ENCODE measurements around the gene LRRC8A. TPM values are rescaled to one million over a fixed set of nuclear protein-coding genes. Genes with fewer than 3 reads are reported as not detected.

The LRRC8A gene
- total and polyA plus RNA-seq, 7 donors, result 11.6 to 71.5 (median 16.4) TPM

- intact Hi-C loops (cut with DNase I), result no loop called here
- no peak for ATAC-seq
- 67 to 77% (median 70%) methylated on average over 4 of the region's 4 CpGs for WGBS, 3 donors
- Histone ChIP-seq H3K36me3 (ENCODE audit: insufficient read depth in 1 of 2, low read depth in 1 of 2) (peaks cover 2 to 70% of the 10 kb centered on the region in 2 donors), H3K9me3 (no peaks in the 10 kb centered on the region), H3K4me3 (no peak overlapping the region), H3K27me3 (ENCODE audit: insufficient read depth in 3 of 3, low read length in 2 of 3) (no peaks in the 10 kb centered on the region), H3K4me1 (peaks cover 12% of the 10 kb centered on the region), H3K27ac (no peak overlapping the region)
- no peak for TF ChIP-seq CTCF (IDR thresholded peaks at IDR 0.05)
- no peak for DNase-seq
Observed at GRCh38 chr9:128895556-128895955, 13.6 kb downstream of the LRRC8A start.

- no peak for TF ChIP-seq CTCF (IDR thresholded peaks at IDR 0.05)
- Histone ChIP-seq H3K27me3 (ENCODE audit: insufficient read depth in 3 of 3, low read length in 2 of 3) (no peaks in the 10 kb centered on the region), H3K4me1 (no peaks in the 10 kb centered on the region), H3K9me3 (no peaks in the 10 kb centered on the region), H3K4me3 (no peak overlapping the region), H3K36me3 (ENCODE audit: insufficient read depth in 1 of 2, low read depth in 1 of 2) (peaks cover 2 to 55% of the 10 kb centered on the region in 2 donors), H3K27ac (no peak overlapping the region)
- ATAC-seq, result no peak
- 84 to 89% (median 85%) methylated on average over 5 of the region's 5 CpGs for WGBS, 3 donors
- intact Hi-C loops (cut with DNase I), result no loop called here
- no peak for DNase-seq
Observed at GRCh38 chr9:128898382-128898781, 16.4 kb downstream of the LRRC8A start.

- Histone ChIP-seq H3K9me3 (no peaks in the 10 kb centered on the region), H3K4me3 (no peak overlapping the region), H3K27me3 (ENCODE audit: insufficient read depth in 3 of 3, low read length in 2 of 3) (no peaks in the 10 kb centered on the region), H3K27ac (no peak overlapping the region), H3K4me1 (no peaks in the 10 kb centered on the region), H3K36me3 (ENCODE audit: insufficient read depth in 1 of 2, low read depth in 1 of 2) (peaks cover 2 to 49% of the 10 kb centered on the region in 2 donors)
- TF ChIP-seq CTCF (IDR thresholded peaks at IDR 0.05), result no peak
- no peak for ATAC-seq
- 85 to 91% (median 85%) methylated on average over 17 to 18 of the region's 18 CpGs for WGBS, 3 donors
- intact Hi-C loops (cut with DNase I), result no loop called here
- DNase-seq, result no peak
Observed at GRCh38 chr9:128898845-128899565, 17.1 kb downstream of the LRRC8A start.

- Histone ChIP-seq H3K9me3 (no peaks in the 10 kb centered on the region), H3K4me3 (no peak overlapping the region), H3K4me1 (no peaks in the 10 kb centered on the region), H3K27ac (no peak overlapping the region), H3K27me3 (ENCODE audit: insufficient read depth in 3 of 3, low read length in 2 of 3) (no peaks in the 10 kb centered on the region), H3K36me3 (ENCODE audit: insufficient read depth in 1 of 2, low read depth in 1 of 2) (peaks cover 2 to 43% of the 10 kb centered on the region in 2 donors)
- no peak for TF ChIP-seq CTCF (IDR thresholded peaks at IDR 0.05)
- WGBS, 3 donors, result 60 to 65% (median 64%) methylated on average over 8 of the region's 8 CpGs
- intact Hi-C loops (cut with DNase I), result no loop called here
- ATAC-seq (peak in 2 of 4 donors; percentile 6 to 13), DNase-seq (no peak)
Observed at GRCh38 chr9:128899566-128900322, 17.8 kb downstream of the LRRC8A start.

All from psoas muscle (tissue), 8 donors.